ENCODE measurements around the gene SLIT1. TPM values are rescaled to one million over a fixed set of nuclear protein-coding genes. Genes with fewer than 3 reads are reported as not detected.

SLIT1 gene
- total RNA-seq, 4 donors from 2014 or later = 0.35 to 0.49 TPM; not detected in 2

GRCh38 chr10:97199152-97199551 lies 13.4 kb upstream of the SLIT1 start:
- TF ChIP-seq POLR2A (IDR thresholded peaks at IDR 0.05) (no peak), CTCF (IDR thresholded peaks at IDR 0.05) (no peak)
- Histone ChIP-seq H3K4me3 (no peak overlapping the region), H3K4me1 (no peaks in the 10 kb centered on the region), H3K27me3 (no peaks in the 10 kb centered on the region), H3K27ac (no peak overlapping the region), H3K9me3 (no peaks in the 10 kb centered on the region), H3K36me3 (no peaks in the 10 kb centered on the region)
- DNase-seq = no peak
- intact Hi-C loops (cut with DNase I; ENCODE audit: low total_unique reads) = no loop called here

DNA sequence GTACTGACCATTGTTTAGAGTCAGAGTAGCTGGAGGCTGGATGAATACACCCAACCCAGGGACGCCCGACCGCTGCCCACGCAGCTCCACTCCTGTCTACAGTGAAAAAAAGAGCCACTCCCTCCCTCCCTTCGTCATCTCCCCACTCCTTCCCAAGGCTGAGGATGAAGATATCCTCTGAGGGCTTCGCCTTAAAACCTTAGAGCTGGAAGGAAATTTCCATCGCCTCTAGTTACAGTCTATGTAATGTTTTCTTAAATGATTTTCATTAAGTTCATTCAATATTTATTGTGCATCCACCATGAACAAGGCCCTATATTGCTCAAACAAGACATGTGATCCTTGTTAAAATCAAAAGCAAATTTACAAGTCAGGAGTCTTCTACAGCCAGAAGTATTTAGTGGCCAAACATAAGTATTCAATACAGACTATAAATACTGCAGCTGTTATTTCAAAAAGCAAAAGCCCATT lies 11.3 kb upstream of the SLIT1 start:
- Histone ChIP-seq H3K27me3 (no peaks in the 10 kb centered on the region), H3K36me3 (no peaks in the 10 kb centered on the region), H3K9me3 (no peaks in the 10 kb centered on the region), H3K4me3 (no peak overlapping the region), H3K27ac (no peak overlapping the region), H3K4me1 (no peaks in the 10 kb centered on the region)
- no peak for DNase-seq
- intact Hi-C loops (cut with DNase I; ENCODE audit: low total_unique reads) = no loop called here
- no peak for TF ChIP-seq POLR2A (IDR thresholded peaks at IDR 0.05)
- no peak for TF ChIP-seq CTCF (IDR thresholded peaks at IDR 0.05)

GRCh38 chr10:97196223-97197029 lies 10.7 kb upstream of the SLIT1 start:
- DNase-seq = peak in 1 of 2 donors; percentile 46
- no peaks in the 10 kb centered on the region for H3K4me1 ChIP-seq

GRCh38 chr10:97195706-97196222 lies 10.0 kb upstream of the SLIT1 start:
- Histone ChIP-seq H3K4me3 (peak overlapping the region; percentile 21 to 33), H3K27me3 (no peaks in the 10 kb centered on the region), H3K27ac (no peak overlapping the region), H3K9me3 (no peaks in the 10 kb centered on the region), H3K36me3 (no peaks in the 10 kb centered on the region), H3K4me1 (no peaks in the 10 kb centered on the region)
- no peak for DNase-seq
- no peak for TF ChIP-seq POLR2A (IDR thresholded peaks at IDR 0.05)
- no peak for TF ChIP-seq CTCF (IDR thresholded peaks at IDR 0.05)
- intact Hi-C loops (cut with DNase I; ENCODE audit: low total_unique reads) = no loop called here

More at GRCh38 chr10:97196223-97197029, 10.7 kb upstream of the SLIT1 start:
- TF ChIP-seq CTCF (IDR thresholded peaks at IDR 0.05) (peak; percentile 18 to 53 (median 42)), POLR2A (IDR thresholded peaks at IDR 0.05) (no peak)
- peak overlapping the region; percentile 21 to 33 for H3K4me3 ChIP-seq
- intact Hi-C loops (cut with DNase I; ENCODE audit: low total_unique reads) = no loop called here
- no peaks in the 10 kb centered on the region for H3K36me3 ChIP-seq
- H3K27me3 ChIP-seq = no peaks in the 10 kb centered on the region
- no peaks in the 10 kb centered on the region for H3K9me3 ChIP-seq
- H3K27ac ChIP-seq = no peak overlapping the region

DNA sequence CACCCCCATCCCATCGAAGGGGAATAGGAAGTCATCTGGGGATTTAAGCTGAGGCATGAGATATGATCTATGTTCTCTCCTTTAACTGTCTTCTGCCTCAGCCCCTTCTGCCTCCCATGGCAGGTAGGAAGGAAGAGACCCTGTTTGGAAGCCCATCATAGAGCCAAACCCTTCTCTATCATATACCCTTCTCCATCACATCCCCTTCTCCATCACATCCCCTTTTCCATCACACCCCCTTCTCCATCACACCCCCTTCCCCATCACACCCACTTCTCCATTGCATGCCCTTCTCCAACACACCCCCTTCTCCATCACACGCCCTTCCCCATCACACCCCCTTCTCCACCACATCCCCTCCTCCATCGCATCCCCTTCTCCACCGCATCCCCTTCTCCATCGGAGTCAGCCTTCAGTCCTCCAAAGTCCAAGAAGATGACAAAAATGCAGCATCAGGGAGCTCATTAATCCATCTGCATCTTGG lies 7.2 kb upstream of the SLIT1 start:
- Histone ChIP-seq H3K27ac (no peak overlapping the region), H3K27me3 (no peaks in the 10 kb centered on the region), H3K9me3 (no peaks in the 10 kb centered on the region), H3K4me3 (no peak overlapping the region), H3K4me1 (no peaks in the 10 kb centered on the region), H3K36me3 (no peaks in the 10 kb centered on the region)
- DNase-seq = no peak
- intact Hi-C loops (cut with DNase I; ENCODE audit: low total_unique reads) = no loop called here
- TF ChIP-seq CTCF (IDR thresholded peaks at IDR 0.05) = no peak

All from uterus (tissue), 4 donors.